MCF 10A (cell line): ENCODE results near the gene RTP5. TPM values are rescaled to one million over a fixed set of nuclear protein-coding genes. Genes with fewer than 3 reads are reported as not detected.
"Not testable (repeated sequence)": the region's sequence is repeated elsewhere in the genome, so short reads cannot be mapped to it uniquely, and the experiment has no call there.

Experiments
- BruUV-seq: library from RNA; stranded (reverse); fragments of 400-500 nt; replicated peaks from 2 replicates; lab custom pipeline; 2021; lab: Mats Ljungman, UMichigan
- CTCF ChIA-PET: fragments of 300-600 bp; sonication (Branson Sonifier 250); formaldehyde crosslinking; extraction: SDS; loops from one replicate; lab custom pipeline; 2021; ENCODE audit warnings: antibody characterized with exemption, inconsistent platforms; lab: Yijun Ruan, JAX
- POLR2A ChIA-PET: fragments of 300-600, 350-650 bp; sonication (Branson Sonifier 250); formaldehyde crosslinking; extraction: SDS; loops from one replicate; lab custom pipeline; 2020; ENCODE audit warnings: antibody characterized with exemption, inconsistent platforms; lab: Yijun Ruan, JAX
- DNase-seq: peaks from one replicate; pipeline ENCODE4 v3.0.0-alpha.2; 2018; ENCODE audit not compliant: unreplicated experiment
- H3K27ac Mint-ChIP-seq: one replicate; pipeline ENCODE4 v1.8.0; 2022; ENCODE audit warnings: mild to moderate bottlenecking, low read depth, mixed read lengths; ENCODE audit not compliant: unreplicated experiment
- H3K27me3 Mint-ChIP-seq: one replicate; pipeline ENCODE4 v1.8.0; 2022; ENCODE audit warnings: mixed read lengths; ENCODE audit not compliant: insufficient read depth, unreplicated experiment
- H3K36me3 Mint-ChIP-seq: one replicate; pipeline ENCODE4 v1.8.0; 2022; ENCODE audit warnings: mild to moderate bottlenecking, moderate library complexity, mixed read lengths; ENCODE audit not compliant: insufficient read depth, unreplicated experiment
- H3K4me1 Mint-ChIP-seq: one replicate; pipeline ENCODE4 v1.8.0; 2022; ENCODE audit warnings: mixed read lengths; ENCODE audit not compliant: insufficient read depth, unreplicated experiment
- H3K4me3 Mint-ChIP-seq: one replicate; pipeline ENCODE4 v1.8.0; 2022; ENCODE audit warnings: mild to moderate bottlenecking, moderate library complexity, mixed read lengths; ENCODE audit not compliant: unreplicated experiment
- H3K9me3 Mint-ChIP-seq: one replicate; pipeline ENCODE4 v1.8.0; 2022; ENCODE audit warnings: mixed read lengths; ENCODE audit not compliant: unreplicated experiment
- CTCF ChIP-seq: fragments of 200-600 bp; IDR thresholded peaks from one replicate; pipeline ENCODE4 v1.8.0; 2022; ENCODE audit warnings: antibody characterized with exemption, mild to moderate bottlenecking; ENCODE audit not compliant: unreplicated experiment
- intact Hi-C: fragments of 100-400 bp; cut with micrococcal nuclease; formaldehyde crosslinking; loops from 2 replicates; pipeline ENCODE4 v1.14.1; 2022
- total RNA-seq: library from RNA; stranded (reverse); gene quantifications from 2 replicates; pipeline ENCODE4 v1.2.3, GENCODE V29; 2022

RTP5 gene
- total RNA-seq, 1 experiment from 2014 or later, result not detected

DNA sequence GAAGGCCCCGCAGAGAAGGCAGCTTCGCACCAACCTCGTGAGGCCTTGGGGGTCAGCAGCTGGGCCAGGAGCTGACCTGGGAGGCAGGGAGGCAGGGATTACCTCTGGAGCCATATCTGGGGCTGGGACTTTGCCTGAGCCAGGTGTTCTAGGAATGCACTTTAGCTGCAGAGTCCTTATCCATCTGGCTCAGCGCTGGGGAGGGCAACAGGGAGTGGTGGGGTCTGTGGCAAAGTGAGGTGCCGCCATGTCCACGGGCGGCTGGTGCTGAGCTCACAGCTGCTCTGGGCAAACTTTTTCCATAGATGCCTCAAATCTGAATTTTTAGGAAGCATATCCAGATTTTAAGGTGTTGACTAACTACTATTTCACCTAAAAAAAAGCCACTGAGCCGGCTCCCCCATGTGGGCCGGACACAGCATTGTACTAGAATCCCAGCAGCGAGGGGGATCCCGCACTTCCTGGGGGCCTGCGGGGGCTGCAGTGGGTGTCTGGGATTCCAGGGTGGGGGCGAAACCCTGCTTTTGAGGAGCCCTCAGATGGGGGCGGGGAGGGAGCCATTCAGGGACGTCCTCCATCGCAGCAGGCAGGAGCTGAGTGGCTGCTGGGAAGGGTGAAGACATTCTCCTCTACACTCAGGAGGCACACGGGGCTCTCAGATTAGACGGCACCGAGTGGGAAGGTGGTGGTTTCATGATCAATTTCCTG lies 34.6 kb downstream of the RTP5 start:
- ChIA-PET CTCF (interaction anchor here (0.6 to 1.9 kb wide), 2 partner anchors 21 to 26 kb away, joined by 4 to 5 read pairs; no protein-coding TSS in a partner anchor), POLR2A (no interaction called here)
- DNase-seq, result no peak
- Mint-ChIP-seq H3K4me3 (no peak overlapping the region), H3K9me3 (no peaks in the 10 kb centered on the region), H3K36me3 (no peaks in the 10 kb centered on the region), H3K27ac (no peak overlapping the region), H3K4me1 (no peaks in the 10 kb centered on the region), H3K27me3 (no peaks in the 10 kb centered on the region)
- no TSS peak for BruUV-seq
- intact Hi-C loops, result no loop called here
- no peak for TF ChIP-seq CTCF

DNA sequence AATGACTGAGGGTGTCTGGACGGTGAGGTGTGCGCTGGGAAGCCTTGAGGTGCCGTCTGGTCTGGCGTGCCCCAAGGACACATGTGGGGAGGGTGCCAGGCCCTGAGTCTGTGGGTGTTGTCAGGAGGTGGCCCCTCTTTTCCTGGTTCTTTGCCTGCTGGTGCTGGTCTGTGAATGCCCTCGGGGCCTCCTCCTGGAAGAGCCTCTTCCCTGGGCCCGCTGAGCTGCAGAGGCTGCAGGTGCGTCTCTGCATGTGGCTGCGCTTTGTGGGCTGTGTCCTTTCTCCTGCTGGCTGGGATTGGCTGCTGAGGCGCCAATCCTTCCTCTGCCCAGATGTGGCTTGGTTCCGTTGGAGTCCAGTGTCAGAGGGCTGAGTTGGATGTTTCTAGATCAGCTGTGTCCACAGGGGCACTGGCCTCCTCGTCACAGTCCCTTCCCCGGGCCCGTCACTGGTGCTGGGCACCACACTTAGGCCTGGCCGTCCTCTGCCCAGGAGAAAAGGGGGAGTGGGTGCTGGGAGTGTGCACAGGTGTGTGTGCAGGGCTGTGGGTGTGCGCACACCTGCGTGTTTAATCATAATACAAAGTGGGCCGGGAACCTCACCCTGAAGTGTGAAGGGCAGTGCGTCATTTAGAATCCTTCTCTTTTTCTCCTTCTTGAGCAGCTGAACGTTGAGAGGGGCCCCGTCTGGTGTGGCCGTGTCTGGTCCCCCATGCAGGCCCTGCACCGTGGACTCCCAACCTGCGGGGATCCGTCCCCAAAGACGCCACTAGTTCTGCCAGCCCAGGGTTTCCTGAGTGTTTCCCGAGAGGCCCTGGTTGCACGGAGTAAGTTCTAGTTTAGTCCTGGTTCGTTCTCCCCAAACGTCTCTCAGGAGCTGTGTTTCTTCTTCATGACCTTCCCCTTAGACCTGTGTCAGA lies 35.5 kb downstream of the RTP5 start:
- no peaks in the 10 kb centered on the region for H3K36me3 Mint-ChIP-seq
- ChIA-PET CTCF (interaction anchor here (0.6 to 1.9 kb wide), 2 partner anchors 21 to 27 kb away, joined by 4 to 5 read pairs; no protein-coding TSS in a partner anchor), POLR2A (interaction anchor here (0.7 kb wide), 1 partner anchor 160 kb away, joined by 4 read pairs; no protein-coding TSS in a partner anchor)
- H3K9me3 Mint-ChIP-seq, result no peaks in the 10 kb centered on the region
- no TSS peak for BruUV-seq
- no peak overlapping the region for H3K4me3 Mint-ChIP-seq
- intact Hi-C loops, result no loop called here
- H3K4me1 Mint-ChIP-seq, result no peaks in the 10 kb centered on the region
- DNase-seq, result no peak
- no peaks in the 10 kb centered on the region for H3K27me3 Mint-ChIP-seq
- TF ChIP-seq CTCF, result no peak
- H3K27ac Mint-ChIP-seq, result no peak overlapping the region

DNA sequence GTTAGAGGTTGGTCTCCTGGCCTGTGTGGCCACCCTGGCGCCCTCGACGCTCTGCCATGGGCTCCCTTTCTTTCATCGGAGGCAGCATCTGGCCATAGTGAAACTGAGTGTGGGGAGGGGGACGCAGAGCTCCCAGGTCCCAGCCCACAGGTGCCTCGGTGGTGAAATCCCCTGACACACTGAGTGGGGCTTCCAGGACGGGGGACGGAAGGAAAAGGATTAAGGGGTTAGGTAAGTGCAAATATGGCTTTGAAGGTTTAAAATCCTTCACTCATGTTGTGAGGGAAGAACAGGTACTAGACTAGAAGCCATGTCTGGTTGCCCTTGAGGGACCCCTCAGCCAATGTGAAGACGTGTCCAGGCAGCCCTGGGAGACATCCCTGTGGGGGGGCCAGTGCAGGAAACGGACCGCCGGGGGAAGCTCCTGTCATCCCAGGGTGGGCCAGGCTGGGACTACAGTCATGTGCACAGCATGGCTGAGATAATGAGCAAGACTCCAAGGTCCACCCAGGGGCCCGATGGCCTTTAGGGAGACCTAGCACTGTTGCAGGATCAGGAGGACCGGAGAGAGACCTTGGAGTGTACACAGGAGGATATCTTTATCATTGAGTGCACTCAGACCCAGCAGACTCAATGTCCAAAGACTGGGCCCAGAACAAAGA lies 36.3 kb downstream of the RTP5 start:
- no TSS peak for BruUV-seq
- Mint-ChIP-seq H3K27ac (no peak overlapping the region), H3K4me1 (no peaks in the 10 kb centered on the region), H3K4me3 (no peak overlapping the region), H3K36me3 (no peaks in the 10 kb centered on the region), H3K27me3 (peaks cover 3% of the 10 kb centered on the region), H3K9me3 (no peaks in the 10 kb centered on the region)
- no peak for TF ChIP-seq CTCF
- ChIA-PET POLR2A (no interaction called here), CTCF (no interaction called here)
- DNase-seq, result no peak
- intact Hi-C loops, result no loop called here

- POLR2A ChIA-PET, H3K9me3 Mint-ChIP-seq, H3K27ac Mint-ChIP-seq, intact Hi-C loops, H3K27me3 Mint-ChIP-seq, BruUV-seq, DNase-seq, H3K4me3 Mint-ChIP-seq, H3K4me1 Mint-ChIP-seq, CTCF ChIA-PET, H3K36me3 Mint-ChIP-seq: not testable (repeated sequence)
Measured at GRCh38 chr2:241906378-241906770, 36.8 kb downstream of the RTP5 start.
